K562 (cell line): ENCODE measurements around the gene KCTD17.

Experiments used
- FOXO4 ChIP-seq: fragments of 450-650 bp; formaldehyde crosslinking; IDR thresholded peaks from 2 replicates; pipeline ENCODE4 v1.4.0; 2020; ENCODE audit warnings: mild to moderate bottlenecking, moderate library complexity
- HCFC1 ChIP-seq: IDR thresholded peaks from 2 replicates; pipeline ENCODE4 v1.6.1; 2012; ENCODE audit warnings: low read depth, low read length, improper control_type of control experiment
- LARP7 ChIP-seq: fragments of 450-650 bp; IDR thresholded peaks from 2 replicates; pipeline ENCODE4 v1.6.1; 2016
- RCOR1 ChIP-seq, 2 experiments: IDR thresholded peaks; 2 replicates each; pipeline ENCODE4 v1.6.1; 2012; ENCODE audit warnings: low read depth in 2 of 2, low read length in 2 of 2, borderline replicate concordance in 1 of 2, improper control_type of control experiment in 1 of 2
- SP1 ChIP-seq: sonication (generic); formaldehyde crosslinking; IDR thresholded peaks from 2 replicates; pipeline ENCODE4 v1.8.1; 2022; ENCODE audit warnings: mild to moderate bottlenecking, missing genetic modification reagents
- ZNF780A ChIP-seq: fragments of 250-450 bp; sonication (Bioruptor Pico); IDR thresholded peaks from 2 replicates; pipeline ENCODE4 v1.5.0; 2021; ENCODE audit warnings: mild to moderate bottlenecking
- TF ChIP-seq, protein P1 (sequence below), 3 experiments: IDR thresholded peaks in 2 of 3; conservative IDR thresholded peaks in 1 of 3; 2 replicates each; pipeline ENCODE4 v1.5.1; 2011 to 2012; ENCODE audit warnings: low read length in 3 of 3, mild to moderate bottlenecking in 3 of 3, control low read depth in 2 of 3, improper control_type of control experiment in 1 of 3, inconsistent platforms in 1 of 3, low read depth in 1 of 3, mixed read lengths in 1 of 3, moderate library complexity in 1 of 3; ENCODE audit not compliant: insufficient read depth in 2 of 3

- TF ChIP-seq HCFC1: no peak
- TF ChIP-seq RCOR1 (IDR thresholded peaks at IDR 0.05; ENCODE audit: borderline replicate concordance in 1 of 2, low read depth in 2 of 2, low read length in 2 of 2): no peak
- TF ChIP-seq, protein P1, sequence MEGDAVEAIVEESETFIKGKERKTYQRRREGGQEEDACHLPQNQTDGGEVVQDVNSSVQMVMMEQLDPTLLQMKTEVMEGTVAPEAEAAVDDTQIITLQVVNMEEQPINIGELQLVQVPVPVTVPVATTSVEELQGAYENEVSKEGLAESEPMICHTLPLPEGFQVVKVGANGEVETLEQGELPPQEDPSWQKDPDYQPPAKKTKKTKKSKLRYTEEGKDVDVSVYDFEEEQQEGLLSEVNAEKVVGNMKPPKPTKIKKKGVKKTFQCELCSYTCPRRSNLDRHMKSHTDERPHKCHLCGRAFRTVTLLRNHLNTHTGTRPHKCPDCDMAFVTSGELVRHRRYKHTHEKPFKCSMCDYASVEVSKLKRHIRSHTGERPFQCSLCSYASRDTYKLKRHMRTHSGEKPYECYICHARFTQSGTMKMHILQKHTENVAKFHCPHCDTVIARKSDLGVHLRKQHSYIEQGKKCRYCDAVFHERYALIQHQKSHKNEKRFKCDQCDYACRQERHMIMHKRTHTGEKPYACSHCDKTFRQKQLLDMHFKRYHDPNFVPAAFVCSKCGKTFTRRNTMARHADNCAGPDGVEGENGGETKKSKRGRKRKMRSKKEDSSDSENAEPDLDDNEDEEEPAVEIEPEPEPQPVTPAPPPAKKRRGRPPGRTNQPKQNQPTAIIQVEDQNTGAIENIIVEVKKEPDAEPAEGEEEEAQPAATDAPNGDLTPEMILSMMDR (IDR thresholded peaks at IDR 0.05 in 2 of 3, conservative IDR thresholded peaks at IDR 0.05 in 1 of 3; ENCODE audit: insufficient read depth in 2 of 3, low read depth in 1 of 3, low read length in 3 of 3): no peak
- TF ChIP-seq SP1 (CRISPR knock-in tag): no peak
- TF ChIP-seq ZNF780A: no peak
- TF ChIP-seq FOXO4 (CRISPR knock-in tag): no peak
- no peak for TF ChIP-seq LARP7
These were observed 5.0 kb upstream of the KCTD17 start for GRCh38 chr22:37046589-37046988.
